NOMO-1 treated with DMSO at 0.1 percent for 48 hours (cell line): Measurements from ENCODE around the gene SACS.

Source experiments
- DNase-seq: peaks from one replicate; lab custom pipeline; 2025; ENCODE audit not compliant: unreplicated experiment; lab: John Stamatoyannopoulos, UW

SACS gene

DNA sequence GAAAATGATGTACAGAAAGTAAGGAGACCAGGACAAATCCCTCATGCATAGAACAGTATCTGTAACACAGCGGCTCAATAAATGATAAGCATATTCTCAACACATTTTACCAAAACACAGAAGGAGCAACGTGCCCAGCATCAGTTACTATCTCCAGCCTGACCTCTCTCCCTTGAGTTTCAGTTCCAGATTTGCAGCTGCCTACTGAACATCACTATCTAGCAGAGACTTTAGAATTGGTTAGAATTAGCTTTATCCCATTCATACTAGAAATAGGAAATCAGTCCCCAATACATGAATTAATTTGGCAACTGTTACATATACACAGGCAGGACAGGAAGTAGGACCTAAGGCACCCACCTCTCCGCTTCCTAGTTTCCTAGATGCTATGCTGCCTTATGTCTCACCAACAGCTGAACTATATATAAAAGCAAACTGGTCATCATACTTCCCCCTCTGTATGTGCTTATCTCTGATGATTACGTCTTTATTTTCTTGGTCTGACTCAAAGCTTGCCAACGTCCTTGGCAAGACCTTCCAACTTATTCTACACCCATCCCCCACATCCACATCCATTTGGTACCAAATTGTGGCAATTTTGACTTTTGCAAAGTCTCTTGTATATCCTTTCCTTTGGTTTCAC lies 61.1 kb downstream of the SACS start:
- DNase-seq, result peak; percentile 32

GRCh38 chr13:23367907-23368306 lies 65.6 kb downstream of the SACS start:
- DNase-seq, result no peak

- no peak for DNase-seq
These were observed 67.8 kb downstream of the SACS start for GRCh38 chr13:23365652-23366051.

GRCh38 chr13:23359882-23360281 lies 73.6 kb downstream of the SACS start:
- no peak for DNase-seq

GRCh38 chr13:23357349-23357748 lies 76.2 kb downstream of the SACS start:
- no peak for DNase-seq

GRCh38 chr13:23356368-23356767 lies 77.1 kb downstream of the SACS start:
- no peak for DNase-seq

DNA sequence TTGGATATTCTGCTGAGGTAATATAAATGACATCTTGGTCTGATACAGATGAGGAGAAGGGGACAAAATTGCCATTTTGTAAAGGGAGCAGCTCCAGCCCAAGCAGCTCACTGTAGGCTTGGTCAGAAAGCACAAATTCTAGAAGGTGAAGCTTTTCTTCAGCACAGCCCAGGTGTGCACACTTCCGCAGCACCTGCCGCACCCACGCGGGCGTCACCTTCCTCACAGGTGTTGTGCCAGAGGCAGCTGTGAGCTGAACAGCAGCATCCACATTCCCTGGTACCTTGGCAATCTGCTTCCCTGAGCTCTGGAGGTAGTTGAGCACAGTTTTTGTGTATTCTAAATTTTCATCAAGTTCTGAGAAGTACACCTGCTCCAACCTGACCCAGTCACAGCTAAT lies 79.0 kb downstream of the SACS start:
- DNase-seq, result no peak

DNA sequence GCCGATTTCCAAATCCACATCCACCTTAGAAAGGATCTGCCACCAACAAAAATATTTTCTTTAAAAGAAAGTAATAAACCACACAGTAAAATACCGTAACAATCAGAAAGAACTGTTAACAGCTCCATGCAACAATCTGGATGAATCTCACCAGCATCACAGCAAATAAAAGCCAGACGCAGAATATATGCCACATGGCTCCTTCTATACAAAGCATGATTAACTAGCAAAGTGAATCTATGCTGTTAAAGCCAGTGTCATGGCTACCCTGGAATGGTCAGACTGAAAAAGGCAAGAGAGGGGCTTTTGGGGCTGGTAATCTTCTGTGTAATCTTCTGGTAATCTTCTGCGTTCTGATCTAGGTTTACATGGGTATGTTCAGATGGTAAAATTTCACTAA lies 81.3 kb downstream of the SACS start:
- no peak for DNase-seq

DNA sequence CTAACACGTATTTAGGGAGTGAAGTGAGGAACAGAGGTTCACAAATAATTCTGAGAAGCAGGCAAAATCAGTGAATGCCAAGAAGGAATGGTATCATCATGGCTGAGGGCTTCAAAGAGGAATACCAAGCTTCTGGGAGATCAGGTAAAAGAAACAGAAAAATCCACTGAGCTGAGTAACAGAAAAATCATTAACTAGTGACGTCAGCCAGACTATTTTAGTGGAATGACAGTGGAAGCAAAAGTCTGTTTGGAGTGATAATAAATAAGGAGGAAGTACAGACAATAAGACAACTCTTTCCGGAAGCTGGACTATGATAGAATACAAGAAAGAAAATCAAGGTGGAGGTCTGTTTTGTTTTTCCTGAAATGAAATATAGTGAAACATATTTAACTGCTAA lies 83.5 kb downstream of the SACS start:
- no peak for DNase-seq

DNA sequence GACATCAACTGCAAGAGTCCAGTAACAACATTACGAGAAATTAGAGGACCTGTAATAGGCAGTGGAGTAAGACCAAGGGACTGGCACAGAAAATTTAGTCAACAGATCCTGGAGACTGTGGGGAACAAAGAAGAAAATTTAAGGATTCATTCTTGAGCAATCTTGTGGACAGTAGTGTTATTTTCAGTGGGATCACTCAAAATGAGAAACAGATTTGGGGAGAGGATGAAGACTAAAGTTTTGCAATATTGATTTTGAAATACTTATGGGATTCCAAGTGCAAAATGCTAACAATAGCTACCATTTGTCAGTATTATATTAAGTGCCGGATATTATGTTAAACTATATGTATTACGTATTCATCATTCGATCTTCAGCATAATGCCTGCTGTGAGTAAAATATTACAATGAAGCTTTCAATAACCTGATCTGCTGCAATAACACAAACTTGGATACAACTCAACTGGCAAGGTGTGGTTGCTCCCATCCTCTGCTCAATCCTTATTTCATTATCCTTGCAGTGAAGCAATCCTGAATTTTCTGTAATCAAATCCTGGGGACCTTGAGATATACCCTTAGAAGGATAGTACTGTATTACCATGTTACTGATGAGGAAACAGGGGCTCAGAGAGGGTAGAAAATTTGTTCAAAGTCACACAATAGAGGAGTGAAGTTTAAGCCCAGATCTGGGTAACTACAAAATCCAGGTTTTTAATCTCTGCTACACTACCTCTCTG lies 84.2 kb downstream of the SACS start:
- no peak for DNase-seq

DNA sequence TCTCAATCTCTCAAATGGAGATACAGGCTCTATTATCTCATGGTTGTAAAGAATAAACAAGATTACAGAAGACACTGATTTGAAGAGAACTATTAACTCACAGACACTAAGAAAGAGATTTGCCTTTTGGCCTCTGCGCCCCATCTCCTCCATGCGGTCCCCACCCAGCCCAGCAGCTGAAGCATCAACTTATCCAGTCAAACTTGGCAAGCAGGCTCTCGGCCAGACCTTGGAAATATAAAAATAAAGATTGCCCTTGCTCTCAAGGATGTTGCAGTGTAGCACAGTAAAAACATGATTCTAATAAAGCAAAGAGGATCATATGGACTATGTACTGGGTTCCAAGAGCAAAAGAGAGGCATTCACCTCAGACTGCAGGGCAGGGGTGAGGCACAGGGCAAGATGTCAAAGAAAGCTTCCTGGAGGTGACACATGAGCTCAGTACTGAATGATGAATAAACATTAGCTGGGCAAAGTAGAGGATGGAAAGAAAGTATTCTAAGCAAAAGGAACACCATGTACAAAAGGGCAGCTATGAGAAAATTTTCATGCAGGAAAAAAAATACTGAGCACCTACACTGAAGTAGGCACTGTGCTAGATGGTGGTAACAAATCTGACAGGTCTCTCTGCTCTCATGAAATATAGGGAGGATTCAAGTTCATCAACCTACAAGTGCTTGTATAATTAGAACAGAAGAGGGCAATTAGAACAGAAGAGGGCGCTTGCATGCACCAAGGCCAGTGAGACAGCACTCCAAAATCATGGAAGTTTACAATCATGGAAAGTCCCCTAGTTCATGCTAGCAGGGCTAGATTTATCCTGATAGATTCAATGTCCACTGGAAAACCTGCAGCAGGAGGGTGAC lies 85.0 kb downstream of the SACS start:
- no peak for DNase-seq

GRCh38 chr13:23347601-23348000 lies 85.9 kb downstream of the SACS start:
- no peak for DNase-seq

- DNase-seq, result no peak
These were observed 88.4 kb downstream of the SACS start for GRCh38 chr13:23344931-23345595.

- no peak for DNase-seq
These were observed 94.3 kb downstream of the SACS start for GRCh38 chr13:23339225-23339624.

DNA sequence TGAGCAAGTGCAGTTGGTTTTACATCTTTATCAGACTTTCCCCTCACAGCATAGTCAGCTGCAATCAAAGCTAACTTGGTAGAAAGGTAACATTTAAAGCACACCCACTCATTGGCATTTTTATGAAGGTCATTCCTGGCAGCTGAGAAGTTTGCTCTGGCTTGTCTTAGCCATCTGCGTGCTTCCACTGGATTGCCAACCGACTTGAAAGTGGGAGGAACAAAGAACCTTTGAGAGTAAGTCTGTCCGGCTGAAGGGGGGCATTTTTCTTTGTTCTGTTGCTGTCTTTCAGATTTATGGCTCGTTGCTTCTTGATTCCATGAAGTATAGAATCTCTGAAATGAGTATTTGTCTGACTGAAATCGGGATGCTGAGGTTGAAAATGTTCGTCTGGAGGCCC lies 103.1 kb downstream of the SACS start:
- no peak for DNase-seq

GRCh38 chr13:23325191-23325590 lies 108.3 kb downstream of the SACS start:
- no peak for DNase-seq

GRCh38 chr13:23323946-23324709 lies 109.4 kb downstream of the SACS start:
- DNase-seq, result no peak

GRCh38 chr13:23322353-23323336 lies 110.9 kb downstream of the SACS start:
- DNase-seq, result no peak

DNA sequence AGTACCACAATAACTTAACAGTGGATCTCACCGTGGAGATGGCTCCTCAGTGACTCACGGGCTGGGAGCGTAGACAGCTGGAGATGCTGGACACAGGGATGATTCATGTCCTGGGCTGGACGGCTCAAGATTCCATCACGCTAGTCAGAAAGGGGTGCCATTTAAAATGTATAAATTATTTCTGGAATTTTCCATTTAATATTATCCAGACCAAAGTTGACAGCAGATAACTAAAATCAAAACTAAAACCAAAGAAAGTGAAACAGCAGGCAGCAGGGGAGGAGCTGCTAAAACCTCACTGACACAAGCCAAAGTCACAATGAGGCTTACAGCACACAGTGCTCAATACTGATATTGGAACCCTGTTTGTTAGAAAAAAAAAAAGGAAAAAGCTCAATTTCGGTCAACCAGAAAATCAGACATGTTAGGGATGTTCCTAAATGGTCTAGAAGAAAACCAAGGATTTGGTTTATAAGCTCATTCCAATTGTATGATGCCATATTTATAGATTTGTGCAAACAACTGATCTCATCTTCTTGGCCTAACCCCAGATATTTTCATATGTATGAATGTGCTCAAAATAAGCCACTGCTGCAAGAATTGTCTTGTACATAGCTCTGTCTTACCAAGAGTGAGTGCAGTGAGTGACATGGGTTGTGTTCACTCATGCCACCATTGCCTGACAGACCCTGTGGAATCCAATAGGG lies 111.8 kb downstream of the SACS start:
- no peak for DNase-seq
